Measurements from ENCODE around the gene DARS1.

The DARS1 gene

DNA sequence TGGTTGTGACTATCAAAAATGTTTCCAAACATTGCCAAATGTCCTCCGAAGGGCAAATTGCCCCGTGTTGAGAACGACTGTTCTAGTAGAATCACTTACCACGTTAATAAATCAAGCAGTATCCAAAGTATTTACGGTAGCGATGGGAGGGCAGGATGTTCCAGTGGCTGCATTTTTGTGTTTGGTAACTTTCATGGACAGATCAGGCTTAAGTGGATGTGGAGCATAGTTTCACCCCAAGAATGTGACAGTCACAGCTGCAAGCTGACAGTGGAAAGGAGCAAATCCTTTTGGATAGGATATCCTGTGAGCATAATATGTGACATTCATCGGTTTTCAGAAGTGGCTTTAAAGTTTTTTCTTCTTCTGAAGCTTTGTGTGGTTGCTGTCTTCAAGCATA, 46.3 kb upstream of the DARS1 start:
- TF ChIP-seq TAF1 (IDR thresholded peaks at IDR 0.05; ENCODE audit: borderline replicate concordance, insufficient read depth, low read length) = no peak
- TF ChIP-seq POLR2AphosphoS5 (IDR thresholded peaks at IDR 0.05; ENCODE audit: low read depth, low read length) = no peak
- TF ChIP-seq, protein P1, sequence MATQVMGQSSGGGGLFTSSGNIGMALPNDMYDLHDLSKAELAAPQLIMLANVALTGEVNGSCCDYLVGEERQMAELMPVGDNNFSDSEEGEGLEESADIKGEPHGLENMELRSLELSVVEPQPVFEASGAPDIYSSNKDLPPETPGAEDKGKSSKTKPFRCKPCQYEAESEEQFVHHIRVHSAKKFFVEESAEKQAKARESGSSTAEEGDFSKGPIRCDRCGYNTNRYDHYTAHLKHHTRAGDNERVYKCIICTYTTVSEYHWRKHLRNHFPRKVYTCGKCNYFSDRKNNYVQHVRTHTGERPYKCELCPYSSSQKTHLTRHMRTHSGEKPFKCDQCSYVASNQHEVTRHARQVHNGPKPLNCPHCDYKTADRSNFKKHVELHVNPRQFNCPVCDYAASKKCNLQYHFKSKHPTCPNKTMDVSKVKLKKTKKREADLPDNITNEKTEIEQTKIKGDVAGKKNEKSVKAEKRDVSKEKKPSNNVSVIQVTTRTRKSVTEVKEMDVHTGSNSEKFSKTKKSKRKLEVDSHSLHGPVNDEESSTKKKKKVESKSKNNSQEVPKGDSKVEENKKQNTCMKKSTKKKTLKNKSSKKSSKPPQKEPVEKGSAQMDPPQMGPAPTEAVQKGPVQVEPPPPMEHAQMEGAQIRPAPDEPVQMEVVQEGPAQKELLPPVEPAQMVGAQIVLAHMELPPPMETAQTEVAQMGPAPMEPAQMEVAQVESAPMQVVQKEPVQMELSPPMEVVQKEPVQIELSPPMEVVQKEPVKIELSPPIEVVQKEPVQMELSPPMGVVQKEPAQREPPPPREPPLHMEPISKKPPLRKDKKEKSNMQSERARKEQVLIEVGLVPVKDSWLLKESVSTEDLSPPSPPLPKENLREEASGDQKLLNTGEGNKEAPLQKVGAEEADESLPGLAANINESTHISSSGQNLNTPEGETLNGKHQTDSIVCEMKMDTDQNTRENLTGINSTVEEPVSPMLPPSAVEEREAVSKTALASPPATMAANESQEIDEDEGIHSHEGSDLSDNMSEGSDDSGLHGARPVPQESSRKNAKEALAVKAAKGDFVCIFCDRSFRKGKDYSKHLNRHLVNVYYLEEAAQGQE (IDR thresholded peaks at IDR 0.05; ENCODE audit: insufficient read depth in 1 of 2, low read depth in 2 of 2, low read length in 2 of 2) = no peak
- TF ChIP-seq FOXP2 (optimal IDR thresholded peaks at IDR 0.05; ENCODE audit: borderline replicate concordance, extremely low read depth, extremely low read length, insufficient read depth) = no peak
- TF ChIP-seq SIN3A (IDR thresholded peaks at IDR 0.05; ENCODE audit: borderline replicate concordance, insufficient read depth, low read length) = no peak

DNA sequence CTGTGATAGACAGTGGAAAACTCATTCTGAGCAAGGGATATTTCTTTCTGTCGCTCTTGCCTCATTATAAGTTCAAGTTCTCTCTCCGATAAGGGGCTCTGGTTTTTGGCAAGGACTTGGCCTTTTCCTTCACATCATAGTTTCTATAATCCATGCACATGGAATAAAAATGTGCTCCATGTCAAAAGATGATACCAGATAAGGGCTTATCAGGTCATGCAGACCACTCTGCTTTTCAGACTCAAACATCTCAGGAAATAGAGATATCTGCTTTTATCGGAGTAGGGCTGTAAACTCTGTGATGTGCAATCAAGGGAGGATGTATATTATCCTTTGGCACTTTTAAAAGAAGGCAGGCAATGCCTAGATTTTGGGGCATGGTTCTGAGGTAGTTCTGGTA, 45.0 kb upstream of the DARS1 start:
- TF ChIP-seq FOXP2 (optimal IDR thresholded peaks at IDR 0.05; ENCODE audit: borderline replicate concordance, extremely low read depth, extremely low read length, insufficient read depth) = no peak
- no peak for TF ChIP-seq SIN3A (IDR thresholded peaks at IDR 0.05; ENCODE audit: borderline replicate concordance, insufficient read depth, low read length)
- no peak for TF ChIP-seq TAF1 (IDR thresholded peaks at IDR 0.05; ENCODE audit: borderline replicate concordance, insufficient read depth, low read length)
- TF ChIP-seq, protein P1 (IDR thresholded peaks at IDR 0.05; ENCODE audit: insufficient read depth in 1 of 2, low read depth in 2 of 2, low read length in 2 of 2) = no peak

DNA sequence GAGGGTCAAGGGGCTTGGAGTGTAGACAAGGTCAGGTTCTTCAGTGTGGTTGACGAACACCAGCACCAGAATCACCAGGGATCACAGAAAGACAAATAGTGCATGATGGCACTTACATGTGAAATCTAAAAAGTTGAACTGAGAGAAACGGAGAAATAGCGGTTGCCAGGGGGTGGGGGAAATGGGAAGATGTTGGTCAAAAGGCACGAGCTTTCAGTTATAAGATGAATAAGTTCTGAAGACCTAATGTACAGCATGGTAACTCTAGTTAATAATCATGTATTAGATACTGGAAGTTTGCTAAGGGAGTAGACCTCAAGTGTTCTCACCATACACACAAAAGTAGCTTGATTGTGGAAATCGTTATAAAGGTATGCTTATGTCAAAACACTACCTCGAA, 43.7 kb upstream of the DARS1 start:
- no peak for TF ChIP-seq SIN3A (IDR thresholded peaks at IDR 0.05; ENCODE audit: borderline replicate concordance, insufficient read depth, low read length)

DNA sequence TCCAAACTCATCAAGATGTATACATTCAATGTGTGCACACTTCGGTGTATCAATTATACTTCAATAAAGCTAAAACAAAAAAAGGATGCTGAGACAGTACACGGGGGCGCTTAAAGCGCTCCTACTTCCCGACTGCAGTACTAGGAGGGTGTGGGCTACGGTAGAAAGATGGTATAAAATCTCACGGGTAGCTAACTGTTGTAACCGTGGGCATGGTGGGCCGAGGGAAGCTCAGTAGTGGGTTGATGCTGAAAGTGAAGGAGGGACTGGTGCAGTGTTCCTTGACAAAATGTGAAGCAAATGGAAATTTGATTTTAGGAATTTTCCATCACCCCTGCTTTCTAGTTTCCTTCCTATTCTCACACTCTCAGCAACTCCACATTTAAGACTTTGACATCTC, 42.6 kb upstream of the DARS1 start:
- no peak for TF ChIP-seq TAF1 (IDR thresholded peaks at IDR 0.05; ENCODE audit: borderline replicate concordance, insufficient read depth, low read length)
- TF ChIP-seq SIN3A (IDR thresholded peaks at IDR 0.05; ENCODE audit: borderline replicate concordance, insufficient read depth, low read length) = no peak

DNA sequence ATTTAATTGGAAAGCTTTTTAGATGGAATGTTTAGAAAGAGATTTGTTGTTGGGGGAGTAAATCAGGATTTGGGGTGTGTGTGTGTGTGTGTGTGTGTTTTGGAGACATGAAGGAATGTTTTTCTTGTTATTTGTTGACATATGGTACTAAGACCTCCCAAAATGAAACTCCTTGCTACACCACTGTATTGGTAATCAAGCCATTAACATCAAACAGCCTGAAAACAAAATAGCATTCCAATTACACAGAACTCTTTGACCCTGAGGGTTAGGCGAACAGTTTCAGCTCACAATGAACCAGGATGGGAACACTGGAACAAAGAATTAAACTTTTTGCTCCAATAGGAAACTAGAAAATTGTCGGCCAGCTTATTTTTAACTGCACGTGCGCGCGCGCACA, 41.7 kb upstream of the DARS1 start:
- TF ChIP-seq TAF1 (IDR thresholded peaks at IDR 0.05; ENCODE audit: borderline replicate concordance, insufficient read depth, low read length) (no peak), SIN3A (IDR thresholded peaks at IDR 0.05; ENCODE audit: borderline replicate concordance, insufficient read depth, low read length) (no peak), FOXP2 (optimal IDR thresholded peaks at IDR 0.05; ENCODE audit: borderline replicate concordance, extremely low read depth, extremely low read length, insufficient read depth) (no peak), POLR2AphosphoS5 (IDR thresholded peaks at IDR 0.05; ENCODE audit: low read depth, low read length) (no peak)
- TF ChIP-seq, protein P1 (IDR thresholded peaks at IDR 0.05; ENCODE audit: insufficient read depth in 1 of 2, low read depth in 2 of 2, low read length in 2 of 2) = no peak

DNA sequence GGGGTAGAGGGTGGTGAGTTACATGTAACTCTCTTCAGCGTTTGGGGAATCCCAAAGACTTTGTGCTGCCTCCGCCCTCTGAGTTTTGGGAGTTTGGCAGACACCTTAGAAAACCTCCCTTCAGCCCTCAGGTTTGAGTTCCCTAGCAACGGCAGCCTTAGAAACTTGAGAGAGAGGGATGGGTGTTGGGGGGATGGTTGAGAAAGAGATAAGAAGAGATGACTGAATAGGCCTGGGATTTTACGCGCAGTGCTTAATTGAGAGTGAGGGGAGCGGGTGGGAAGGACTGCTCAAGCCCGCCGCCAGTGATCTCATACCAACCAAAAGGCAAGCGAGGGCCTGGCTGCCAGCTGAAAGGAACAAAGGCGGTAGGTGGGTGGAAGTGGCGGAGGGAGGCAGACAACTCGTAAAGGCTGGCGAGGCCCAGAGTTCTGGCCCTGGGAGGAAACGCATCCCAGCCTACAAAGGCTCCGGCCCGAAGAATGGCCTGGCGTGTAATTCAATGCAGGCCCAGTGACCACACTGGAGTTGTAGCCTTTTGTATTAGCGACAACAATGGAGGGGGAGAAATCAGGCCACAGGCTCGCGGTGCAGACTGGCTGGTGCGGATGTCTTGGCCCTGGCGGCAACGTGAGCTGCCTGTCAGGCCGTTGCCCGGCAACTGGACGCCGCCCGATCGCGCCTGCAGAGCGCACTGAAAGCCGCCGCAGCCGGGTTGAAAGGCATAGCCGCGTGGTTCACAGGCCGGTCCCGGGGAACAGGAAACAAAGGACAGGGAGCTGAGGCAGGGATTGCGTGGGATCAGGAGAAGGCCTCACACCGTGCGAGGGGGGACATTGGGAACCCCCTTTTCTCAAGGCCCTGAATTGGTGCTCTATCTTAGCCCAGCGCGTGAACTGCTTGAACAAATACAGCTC, 39.9 kb upstream of the DARS1 start:
- TF ChIP-seq FOXP2 (optimal IDR thresholded peaks at IDR 0.05; ENCODE audit: borderline replicate concordance, extremely low read depth, extremely low read length, insufficient read depth) = peak; percentile 19
- no peak for TF ChIP-seq POLR2AphosphoS5 (IDR thresholded peaks at IDR 0.05; ENCODE audit: low read depth, low read length)
